Measurements from ENCODE around the gene CCDC85C. TPM values are rescaled to one million over a fixed set of nuclear protein-coding genes. Genes with fewer than 3 reads are reported as not detected.

Gene CCDC85C
- total and polyA plus RNA-seq, 2 of the 8 experiments (the other 6 are each of a cell fraction or from before 2014, with no cell fraction given): 16.8 to 35.8 TPM

DNA sequence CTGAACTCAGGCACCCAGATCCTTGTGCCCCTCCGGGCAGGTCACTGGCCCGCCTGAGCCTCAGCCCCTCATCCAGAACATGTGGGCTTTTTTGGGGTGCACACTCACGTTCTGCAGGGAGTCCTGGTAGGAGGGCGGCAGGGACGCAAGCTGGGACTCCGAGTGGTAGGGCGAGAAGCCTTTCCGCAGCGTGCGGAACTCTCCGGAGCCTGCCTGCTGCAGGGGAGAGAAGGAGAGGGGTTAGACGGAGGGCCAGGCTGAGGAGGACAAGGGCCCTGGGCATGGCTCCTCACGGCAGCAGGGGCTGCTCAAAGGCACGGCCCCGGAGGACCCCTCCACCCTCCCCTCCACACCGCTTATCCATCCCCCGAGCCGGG lies 82.0 kb downstream of the CCDC85C start:
- no peak overlapping the region for H2BK12ac ChIP-seq (ENCODE audit: low read depth, low read length)
- H3K9me3 ChIP-seq (ENCODE audit: insufficient read depth in 2 of 2, low read depth in 1 of 2, low read length in 1 of 2): no peaks in the 10 kb centered on the region
- peaks cover 0 to 2% of the 10 kb centered on the region in 2 experiments; a peak in 1 of 4 replicates for H3K79me2 ChIP-seq (ENCODE audit: control insufficient read depth in 1 of 2, insufficient read depth in 2 of 2, low read length in 2 of 2)
- H3K9ac ChIP-seq (replicated peaks in 1 of 4; ENCODE audit: extremely low read depth in 1 of 4, low read depth in 3 of 4, low read length in 3 of 4): no peak overlapping the region
- H2BK120ac ChIP-seq (replicated peaks; ENCODE audit: low read depth, low read length): no peak overlapping the region
- H3K18ac ChIP-seq (ENCODE audit: extremely low read depth, low read length): peak overlapping the region; percentile 19; the same call in 1 of the 2 replicates
- 0 out of 2 replicates have a peak overlapping the region, but pooled peaks have one; percentile 61 for H2BK20ac ChIP-seq (ENCODE audit: low read length)
- H2BK15ac ChIP-seq (ENCODE audit: low read length): peak overlapping the region; percentile 88; the same call in 1 of the 2 replicates
- CTCF ChIA-PET (ENCODE audit: partially characterized antibody): interaction anchor here (1.0 to 2.7 kb wide), 12 partner anchors 12 to 160 kb away, joined by 3 to 18 read pairs (median 4); no protein-coding TSS in a partner anchor
- no peak overlapping the region for H3K4me3 ChIP-seq (ENCODE audit: extremely low read depth in 1 of 4, insufficient read depth in 2 of 4, low read depth in 3 of 4, low read length in 4 of 4)
- peaks cover 8% of the 10 kb centered on the region for H3K79me1 ChIP-seq (ENCODE audit: low read depth, low read length)
- H3K23me2 ChIP-seq (ENCODE audit: low read depth, low read length): 0 out of 2 replicates have a peak, but pooled peaks cover 2% of the 10 kb centered on the region
- no peak overlapping the region for H3K27ac ChIP-seq (ENCODE audit: low read depth, low read length)
- no peak overlapping the region for H4K5ac ChIP-seq (ENCODE audit: insufficient read length, low read depth, low read length)
- no peak overlapping the region for H3K56ac ChIP-seq (replicated peaks; ENCODE audit: insufficient read length, low read depth, low read length)
- DNase-seq (ENCODE audit: low read depth in 1 of 2, low spot score in 2 of 2): no peak
- H3K23ac ChIP-seq (ENCODE audit: insufficient read length): no peak overlapping the region
- no peak overlapping the region for H3K14ac ChIP-seq (ENCODE audit: insufficient read length)
- H3K27me3 ChIP-seq (replicated peaks in 1 of 4; ENCODE audit: control insufficient read depth in 3 of 4, extremely low read depth in 1 of 4, insufficient read depth in 3 of 4, low read length in 3 of 4): no peaks in the 10 kb centered on the region
- H4K20me1 ChIP-seq (replicated peaks in 1 of 2; ENCODE audit: control insufficient read depth in 1 of 2, insufficient read depth in 2 of 2, low read length in 2 of 2): peaks cover 3 to 5% of the 10 kb centered on the region in 2 experiments
- peak overlapping the region; percentile 23 for H3K4ac ChIP-seq (replicated peaks; ENCODE audit: insufficient read length, low read depth, low read length)
- no peak overlapping the region for H4K8ac ChIP-seq (ENCODE audit: extremely low read depth, insufficient read depth, low read length)
- TF ChIP-seq RBBP5 (IDR thresholded peaks at IDR 0.05; ENCODE audit: borderline replicate concordance, low read depth, low read length) (no peak), PHF8 (conservative IDR thresholded peaks at IDR 0.05; ENCODE audit: low read depth, low read length) (no peak), SIRT6 (IDR thresholded peaks at IDR 0.05; ENCODE audit: low read length) (no peak)
- TF ChIP-seq, protein P1, sequence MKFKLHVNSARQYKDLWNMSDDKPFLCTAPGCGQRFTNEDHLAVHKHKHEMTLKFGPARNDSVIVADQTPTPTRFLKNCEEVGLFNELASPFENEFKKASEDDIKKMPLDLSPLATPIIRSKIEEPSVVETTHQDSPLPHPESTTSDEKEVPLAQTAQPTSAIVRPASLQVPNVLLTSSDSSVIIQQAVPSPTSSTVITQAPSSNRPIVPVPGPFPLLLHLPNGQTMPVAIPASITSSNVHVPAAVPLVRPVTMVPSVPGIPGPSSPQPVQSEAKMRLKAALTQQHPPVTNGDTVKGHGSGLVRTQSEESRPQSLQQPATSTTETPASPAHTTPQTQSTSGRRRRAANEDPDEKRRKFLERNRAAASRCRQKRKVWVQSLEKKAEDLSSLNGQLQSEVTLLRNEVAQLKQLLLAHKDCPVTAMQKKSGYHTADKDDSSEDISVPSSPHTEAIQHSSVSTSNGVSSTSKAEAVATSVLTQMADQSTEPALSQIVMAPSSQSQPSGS (IDR thresholded peaks at IDR 0.05; ENCODE audit: low read length): no peak
- H3K4me2 ChIP-seq (ENCODE audit: insufficient read depth in 1 of 2, low read depth in 2 of 2, low read length in 2 of 2): no peak overlapping the region
- peak overlapping the region; percentile 72 for H4K91ac ChIP-seq (replicated peaks; ENCODE audit: insufficient read length, low read length)
- H3K4me1 ChIP-seq (replicated peaks in 1 of 4; ENCODE audit: control insufficient read depth in 3 of 4, insufficient read depth in 4 of 4, low read length in 3 of 4): peaks cover 11 to 37% (median 31%) of the 10 kb centered on the region in 4 experiments
- no peaks in the 10 kb centered on the region; a peak in 1 of 8 replicates for H3K36me3 ChIP-seq (ENCODE audit: control insufficient read depth in 2 of 4, insufficient read depth in 4 of 4, low read length in 3 of 4)
- H2AFZ ChIP-seq (ENCODE audit: low read length): no peak overlapping the region
- WGBS, 2 experiments (ENCODE audit: extremely low coverage in 1 of 2, insufficient coverage in 1 of 2, insufficient read length in 1 of 2, insufficient replicate concordance in 2 of 2, low coverage in 1 of 2, low lambda C conversion rate in 2 of 2, missing lambda C conversion rate in 1 of 2): 89% methylated on average over 14 of the region's 18 CpGs; no CpG with 5 or more reads in 1 of the 2 experiments
- POLR2A ChIA-PET (ENCODE audit: partially characterized antibody): interaction anchor here (1.0 kb wide), 1 partner anchor 43 kb away, joined by 3 read pairs; no protein-coding TSS in a partner anchor
- H2AK5ac ChIP-seq (ENCODE audit: low read depth, low read length): peak overlapping the region; percentile 72; the same call in 1 of the 2 replicates
- peak overlapping the region; percentile 75; the same call in 1 of the 2 replicates for H2BK5ac ChIP-seq (ENCODE audit: low read depth, low read length)
- FAIRE-seq: no peak

Measured in H1 (cell line).